NB4 (cell line): ENCODE data around the gene CNTN4.

ENCODE experiments used
- POLR2A ChIP-seq: IDR thresholded peaks from 2 replicates; pipeline ENCODE4 v1.6.1; 2011; ENCODE audit warnings: mild to moderate bottlenecking; ENCODE audit not compliant: insufficient read length; ENCODE audit errors: extremely low read depth
- TF ChIP-seq, protein P1 (sequence below): IDR thresholded peaks from one replicate; pipeline ENCODE4 v1.5.1; 2012; ENCODE audit warnings: low read depth, low read length

DNA sequence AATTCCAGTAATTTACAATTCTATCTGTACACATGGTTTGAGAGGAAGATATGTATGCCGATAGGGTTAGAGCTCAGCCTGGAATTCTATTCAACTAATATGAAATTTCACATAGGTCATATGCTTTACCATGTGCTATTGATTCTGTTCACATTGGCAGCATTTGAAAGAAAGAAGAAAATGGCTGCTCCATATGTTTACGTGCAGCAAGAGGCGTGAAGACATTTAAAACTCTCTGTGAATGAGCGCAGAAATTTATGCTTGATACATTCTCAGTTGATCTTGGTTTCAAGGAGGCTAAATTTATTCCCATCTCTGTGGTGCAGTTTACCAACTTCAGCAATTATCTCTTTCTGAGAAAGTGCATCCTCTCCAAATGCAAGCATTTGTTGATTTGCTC lies 478.9 kb downstream of the CNTN4 start:
- TF ChIP-seq, protein P1, sequence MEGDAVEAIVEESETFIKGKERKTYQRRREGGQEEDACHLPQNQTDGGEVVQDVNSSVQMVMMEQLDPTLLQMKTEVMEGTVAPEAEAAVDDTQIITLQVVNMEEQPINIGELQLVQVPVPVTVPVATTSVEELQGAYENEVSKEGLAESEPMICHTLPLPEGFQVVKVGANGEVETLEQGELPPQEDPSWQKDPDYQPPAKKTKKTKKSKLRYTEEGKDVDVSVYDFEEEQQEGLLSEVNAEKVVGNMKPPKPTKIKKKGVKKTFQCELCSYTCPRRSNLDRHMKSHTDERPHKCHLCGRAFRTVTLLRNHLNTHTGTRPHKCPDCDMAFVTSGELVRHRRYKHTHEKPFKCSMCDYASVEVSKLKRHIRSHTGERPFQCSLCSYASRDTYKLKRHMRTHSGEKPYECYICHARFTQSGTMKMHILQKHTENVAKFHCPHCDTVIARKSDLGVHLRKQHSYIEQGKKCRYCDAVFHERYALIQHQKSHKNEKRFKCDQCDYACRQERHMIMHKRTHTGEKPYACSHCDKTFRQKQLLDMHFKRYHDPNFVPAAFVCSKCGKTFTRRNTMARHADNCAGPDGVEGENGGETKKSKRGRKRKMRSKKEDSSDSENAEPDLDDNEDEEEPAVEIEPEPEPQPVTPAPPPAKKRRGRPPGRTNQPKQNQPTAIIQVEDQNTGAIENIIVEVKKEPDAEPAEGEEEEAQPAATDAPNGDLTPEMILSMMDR, result no peak
- no peak for TF ChIP-seq POLR2A
